SK-N-SH (cell line): ENCODE data around the gene PDE4D. TPM values are rescaled to one million over a fixed set of nuclear protein-coding genes. Genes with fewer than 3 reads are reported as not detected.

Experiments used
- CTCF ChIA-PET: fragments of 300-600, 350-600 bp; formaldehyde crosslinking; extraction: SDS; loops from one replicate; lab custom pipeline; 2021; lab: Yijun Ruan, JAX
- POLR2A ChIA-PET: fragments of 350-600 bp; sonication (Branson Sonifier 250); formaldehyde crosslinking; extraction: SDS; loops from one replicate; lab custom pipeline; 2020; ENCODE audit warnings: antibody characterized with exemption, inconsistent platforms; lab: Yijun Ruan, JAX
- DNase-seq: peaks from one replicate; pipeline ENCODE4 v3.0.0; 2012
- H2AFZ ChIP-seq: fragments of 200-600 bp; sonication (generic); 2 replicates; pipeline ENCODE4 v1.8.1; 2016; ENCODE audit warnings: antibody characterized with exemption, mild to moderate bottlenecking, low read depth
- H3F3A ChIP-seq: fragments of 200-600 bp; sonication (generic); replicated peaks from 2 replicates; pipeline ENCODE3; 2016; ENCODE audit warnings: antibody characterized with exemption, mild to moderate bottlenecking; ENCODE audit not compliant: insufficient read depth
- H3K27ac ChIP-seq, 2 experiments: fragments of 200-500 bp in 1 of 2; fragments of 200-600 bp in 1 of 2; sonication (Bioruptor generic) in 1 of 2; sonication (generic), shearing (Covaris generic) in 1 of 2; 2 replicates each; pipeline versions ENCODE4 v1.5.1 to v1.6.1; 2014 to 2016; ENCODE audit warnings: low read depth in 2 of 2, inconsistent platforms in 1 of 2, low read length in 1 of 2, mild to moderate bottlenecking in 1 of 2, mixed read lengths in 1 of 2
- H3K27me3 ChIP-seq: fragments of 200-600 bp; sonication (generic), shearing (Covaris generic); 2 replicates; pipeline ENCODE4 v1.6.1; 2016; ENCODE audit warnings: mixed run types; ENCODE audit not compliant: insufficient read depth
- H3K36me3 ChIP-seq, 2 experiments: fragments of 200-500 bp in 1 of 2; fragments of 200-600 bp in 1 of 2; sonication (Bioruptor generic) in 1 of 2; sonication (generic) in 1 of 2; replicated peaks in 1 of 2; 2 replicates each; pipeline versions ENCODE3 to v1.5.1; 2014 to 2016; ENCODE audit warnings: low read length in 1 of 2, mild to moderate bottlenecking in 1 of 2; ENCODE audit not compliant: insufficient read depth in 2 of 2, control insufficient read depth in 1 of 2
- H3K4me1 ChIP-seq, 2 experiments: fragments of 200-500 bp in 1 of 2; fragments of 200-600 bp in 1 of 2; sonication (Bioruptor generic) in 1 of 2; sonication (generic), shearing (Covaris generic) in 1 of 2; 2 replicates each; pipeline versions ENCODE4 v1.5.1 to v1.6.1; 2014 to 2016; ENCODE audit warnings: low read depth in 1 of 2, low read length in 1 of 2, mixed run types in 1 of 2; ENCODE audit not compliant: insufficient read depth in 2 of 2, control insufficient read depth in 1 of 2
- H3K4me2 ChIP-seq: fragments of 200-600 bp; sonication (generic), shearing (Covaris generic); 2 replicates; pipeline ENCODE4 v1.6.1; 2017; ENCODE audit warnings: mixed run types
- H3K4me3 ChIP-seq, 2 experiments: fragments of 200-500 bp in 1 of 2; fragments of 200-600 bp in 1 of 2; sonication (Bioruptor generic) in 1 of 2; sonication (generic), shearing (Covaris generic) in 1 of 2; 2 replicates each; pipeline versions ENCODE4 v1.5.1 to v1.8.1; 2014 to 2016; ENCODE audit warnings: low read depth in 2 of 2, inconsistent platforms in 1 of 2, low read length in 1 of 2, mild to moderate bottlenecking in 1 of 2, mixed read lengths in 1 of 2, moderate library complexity in 1 of 2
- H3K79me2 ChIP-seq: fragments of 200-600 bp; sonication (generic); 2 replicates; pipeline ENCODE4 v1.8.1; 2017; ENCODE audit warnings: mild to moderate bottlenecking; ENCODE audit not compliant: insufficient read depth
- H3K9ac ChIP-seq: fragments of 200-600 bp; sonication (generic); 2 replicates; pipeline ENCODE4 v1.6.1; 2017; ENCODE audit warnings: mixed run types
- H3K9me2 ChIP-seq: fragments of 200-600 bp; sonication (generic); 2 replicates; pipeline ENCODE4 v1.6.1; 2017; ENCODE audit warnings: mixed run types
- H3K9me3 ChIP-seq: fragments of 200-600 bp; sonication (generic); 2 replicates; pipeline ENCODE4 v1.6.1; 2017; ENCODE audit warnings: mixed run types, mild to moderate bottlenecking, moderate library complexity
- H4K20me1 ChIP-seq: fragments of 200-600 bp; sonication (generic); 2 replicates; pipeline ENCODE4 v1.6.1; 2017; ENCODE audit warnings: mild to moderate bottlenecking, mixed run types; ENCODE audit not compliant: insufficient read depth
- CHD2 ChIP-seq: fragments of 150-350 bp; IDR thresholded peaks from 2 replicates; pipeline ENCODE4 v1.6.1; 2018; ENCODE audit warnings: low read length; ENCODE audit not compliant: partially characterized antibody
- ELF1 ChIP-seq: IDR thresholded peaks from 2 replicates; pipeline ENCODE4 v1.4.0; 2012
- EP300 ChIP-seq, 2 experiments: IDR thresholded peaks; 2 replicates each; pipeline versions ENCODE4 v1.4.0 to v1.6.1; 2012; ENCODE audit warnings: borderline replicate concordance in 1 of 2, low read depth in 1 of 2, low read length in 1 of 2
- EZH2phosphoT487 ChIP-seq: fragments of 200-600 bp; sonication (generic); IDR thresholded peaks from 2 replicates; pipeline ENCODE4 v1.6.1; 2017; ENCODE audit warnings: low read depth, mixed run types, mild to moderate bottlenecking, antibody characterized with exemption, moderate library complexity, borderline replicate concordance
- FOSL2 ChIP-seq: IDR thresholded peaks from 2 replicates; pipeline ENCODE4 v1.4.0; 2012; ENCODE audit warnings: low read depth, mild to moderate bottlenecking, moderate library complexity, borderline replicate concordance
- FOXM1 ChIP-seq: IDR thresholded peaks from 2 replicates; pipeline ENCODE4 v1.4.0; 2012; ENCODE audit warnings: low read depth, mild to moderate bottlenecking
- GATA2 ChIP-seq: sonication (generic); formaldehyde crosslinking; IDR thresholded peaks from 2 replicates; pipeline ENCODE4 v1.5.0; 2020; ENCODE audit warnings: mild to moderate bottlenecking, missing genetic modification reagents
- MEF2A ChIP-seq: IDR thresholded peaks from 2 replicates; pipeline ENCODE4 v1.4.0; 2012; ENCODE audit warnings: low read depth, borderline replicate concordance
- MXI1 ChIP-seq: IDR thresholded peaks from 2 replicates; pipeline ENCODE4 v1.6.1; 2012; ENCODE audit warnings: mild to moderate bottlenecking, low read depth, low read length, improper control_type of control experiment
- NFIC ChIP-seq: IDR thresholded peaks from 2 replicates; pipeline ENCODE4 v1.4.0; 2012; ENCODE audit warnings: borderline replicate concordance
- PBX3 ChIP-seq: IDR thresholded peaks from 2 replicates; pipeline ENCODE4; 2012
- REST ChIP-seq: IDR thresholded peaks from 2 replicates; pipeline ENCODE4 v1.6.1; 2012; ENCODE audit warnings: mild to moderate bottlenecking, low read depth, low read length, moderate library complexity
- RFX5 ChIP-seq: IDR thresholded peaks from 2 replicates; pipeline ENCODE4 v1.6.1; 2012; ENCODE audit warnings: mild to moderate bottlenecking, improper control_type of control experiment, low read length
- SIN3A ChIP-seq: IDR thresholded peaks from 2 replicates; pipeline ENCODE4 v1.6.1; 2012; ENCODE audit warnings: low read depth, mild to moderate bottlenecking, low read length, moderate library complexity, borderline replicate concordance
- SMC3 ChIP-seq: IDR thresholded peaks from 2 replicates; pipeline ENCODE4 v1.6.1; 2012; ENCODE audit warnings: low read depth, low read length, improper control_type of control experiment
- TAF1 ChIP-seq: IDR thresholded peaks from 2 replicates; pipeline ENCODE4 v1.6.1; 2012; ENCODE audit warnings: low read depth, mild to moderate bottlenecking, low read length, moderate library complexity, borderline replicate concordance
- TEAD4 ChIP-seq: IDR thresholded peaks from 2 replicates; pipeline ENCODE4 v1.4.0; 2012; ENCODE audit warnings: mild to moderate bottlenecking, borderline replicate concordance; ENCODE audit not compliant: insufficient read depth
- USF2 ChIP-seq: fragments of 150-350 bp; IDR thresholded peaks from 2 replicates; pipeline ENCODE4 v1.6.1; 2017; ENCODE audit warnings: antibody characterized with exemption, low read length, low read depth, borderline replicate concordance
- YY1 ChIP-seq: IDR thresholded peaks from 2 replicates; pipeline ENCODE4 v1.4.0; 2012; ENCODE audit warnings: low read depth, mild to moderate bottlenecking
- WGBS: methylation state at CpG from one replicate; pipeline ENCODE4 v1.1.6; 2017; ENCODE audit warnings: low lambda C conversion rate; 5-methylcytosine and 5-hydroxymethylcytosine counted together
- polyA plus RNA-seq, 3 experiments: library from polyadenylated mRNA; depleted of rRNA; stranded (reverse); fragments of >200 nt; gene quantifications; 2 replicates each; pipeline ENCODE4 v1.2.3, GENCODE V29; 2012
- TF ChIP-seq, protein P1 (sequence below): fragments of 200-600 bp; sonication (generic); IDR thresholded peaks from 2 replicates; pipeline ENCODE4 v1.6.1; 2017; ENCODE audit warnings: antibody characterized with exemption, mild to moderate bottlenecking, moderate library complexity
- TF ChIP-seq, protein P2 (sequence below): IDR thresholded peaks from 2 replicates; pipeline ENCODE4 v1.4.0; 2012; ENCODE audit warnings: low read depth, borderline replicate concordance
- TF ChIP-seq, protein P3 (sequence below): IDR thresholded peaks from 2 replicates; pipeline ENCODE4 v1.4.0; 2012; ENCODE audit warnings: low read depth

PDE4D gene
- polyA plus RNA-seq, 1 of the 3 experiments (the other 2 are of a cell fraction), result 2.4 TPM

GRCh38 chr5:59799668-59800346 is 93.7 kb downstream of the PDE4D start:
- H3K9ac ChIP-seq, result no peak overlapping the region
- no peaks in the 10 kb centered on the region for H3K9me3 ChIP-seq
- CTCF ChIA-PET, result interaction anchor here (0.5 to 4.2 kb wide), 44 partner anchors 8 to 914 kb away, joined by 3 to 34 read pairs (median 4); no protein-coding TSS in a partner anchor
- 0 out of 2 replicates have a peak overlapping the region, but pooled peaks have one; percentile 15 for H2AFZ ChIP-seq
- H3F3A ChIP-seq, result no peaks in the 10 kb centered on the region
- POLR2A ChIA-PET, result no interaction called here
- H3K4me2 ChIP-seq, result no peak overlapping the region; the same call in 1 of the 2 replicates
- no peak overlapping the region; a peak in 1 of 4 replicates for H3K4me3 ChIP-seq
- no peaks in the 10 kb centered on the region for H3K79me2 ChIP-seq
- H3K9me2 ChIP-seq, result no peaks in the 10 kb centered on the region
- H3K4me1 ChIP-seq, result peaks cover 10 to 15% of the 10 kb centered on the region in 2 experiments
- DNase-seq, result peak; percentile 37
- WGBS, result 28% methylated on average over 6 of the region's 6 CpGs
- no peaks in the 10 kb centered on the region for H4K20me1 ChIP-seq
- peak overlapping the region; percentile 46 to 74; a peak in 3 of 4 replicates for H3K27ac ChIP-seq
- H3K36me3 ChIP-seq, result no peaks in the 10 kb centered on the region
- no peaks in the 10 kb centered on the region for H3K27me3 ChIP-seq
- TF ChIP-seq GATA2 (no peak), FOSL2 (no peak), REST (no peak), TEAD4 (no peak), SMC3 (peak; percentile 75), TAF1 (no peak), FOXM1 (no peak), NFIC (no peak), YY1 (no peak), USF2 (no peak), ELF1 (no peak), MXI1 (no peak), EP300 (IDR thresholded peaks at IDR 0.05; ENCODE audit: borderline replicate concordance in 1 of 2, low read depth in 1 of 2, low read length in 1 of 2) (no peak), RFX5 (no peak), EZH2phosphoT487 (no peak), PBX3 (no peak), CHD2 (no peak), SIN3A (no peak), MEF2A (no peak)
- TF ChIP-seq, protein P1, sequence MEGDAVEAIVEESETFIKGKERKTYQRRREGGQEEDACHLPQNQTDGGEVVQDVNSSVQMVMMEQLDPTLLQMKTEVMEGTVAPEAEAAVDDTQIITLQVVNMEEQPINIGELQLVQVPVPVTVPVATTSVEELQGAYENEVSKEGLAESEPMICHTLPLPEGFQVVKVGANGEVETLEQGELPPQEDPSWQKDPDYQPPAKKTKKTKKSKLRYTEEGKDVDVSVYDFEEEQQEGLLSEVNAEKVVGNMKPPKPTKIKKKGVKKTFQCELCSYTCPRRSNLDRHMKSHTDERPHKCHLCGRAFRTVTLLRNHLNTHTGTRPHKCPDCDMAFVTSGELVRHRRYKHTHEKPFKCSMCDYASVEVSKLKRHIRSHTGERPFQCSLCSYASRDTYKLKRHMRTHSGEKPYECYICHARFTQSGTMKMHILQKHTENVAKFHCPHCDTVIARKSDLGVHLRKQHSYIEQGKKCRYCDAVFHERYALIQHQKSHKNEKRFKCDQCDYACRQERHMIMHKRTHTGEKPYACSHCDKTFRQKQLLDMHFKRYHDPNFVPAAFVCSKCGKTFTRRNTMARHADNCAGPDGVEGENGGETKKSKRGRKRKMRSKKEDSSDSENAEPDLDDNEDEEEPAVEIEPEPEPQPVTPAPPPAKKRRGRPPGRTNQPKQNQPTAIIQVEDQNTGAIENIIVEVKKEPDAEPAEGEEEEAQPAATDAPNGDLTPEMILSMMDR, result peak; percentile 81
- TF ChIP-seq, protein P2, sequence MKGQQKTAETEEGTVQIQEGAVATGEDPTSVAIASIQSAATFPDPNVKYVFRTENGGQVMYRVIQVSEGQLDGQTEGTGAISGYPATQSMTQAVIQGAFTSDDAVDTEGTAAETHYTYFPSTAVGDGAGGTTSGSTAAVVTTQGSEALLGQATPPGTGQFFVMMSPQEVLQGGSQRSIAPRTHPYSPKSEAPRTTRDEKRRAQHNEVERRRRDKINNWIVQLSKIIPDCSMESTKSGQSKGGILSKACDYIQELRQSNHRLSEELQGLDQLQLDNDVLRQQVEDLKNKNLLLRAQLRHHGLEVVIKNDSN, result no peak
- TF ChIP-seq, protein P3, sequence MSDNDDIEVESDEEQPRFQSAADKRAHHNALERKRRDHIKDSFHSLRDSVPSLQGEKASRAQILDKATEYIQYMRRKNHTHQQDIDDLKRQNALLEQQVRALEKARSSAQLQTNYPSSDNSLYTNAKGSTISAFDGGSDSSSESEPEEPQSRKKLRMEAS, result 0 out of 2 replicates have a peak, but pooled peaks have one; percentile 8
